ENCODE results near the gene CORO2A.

DNA sequence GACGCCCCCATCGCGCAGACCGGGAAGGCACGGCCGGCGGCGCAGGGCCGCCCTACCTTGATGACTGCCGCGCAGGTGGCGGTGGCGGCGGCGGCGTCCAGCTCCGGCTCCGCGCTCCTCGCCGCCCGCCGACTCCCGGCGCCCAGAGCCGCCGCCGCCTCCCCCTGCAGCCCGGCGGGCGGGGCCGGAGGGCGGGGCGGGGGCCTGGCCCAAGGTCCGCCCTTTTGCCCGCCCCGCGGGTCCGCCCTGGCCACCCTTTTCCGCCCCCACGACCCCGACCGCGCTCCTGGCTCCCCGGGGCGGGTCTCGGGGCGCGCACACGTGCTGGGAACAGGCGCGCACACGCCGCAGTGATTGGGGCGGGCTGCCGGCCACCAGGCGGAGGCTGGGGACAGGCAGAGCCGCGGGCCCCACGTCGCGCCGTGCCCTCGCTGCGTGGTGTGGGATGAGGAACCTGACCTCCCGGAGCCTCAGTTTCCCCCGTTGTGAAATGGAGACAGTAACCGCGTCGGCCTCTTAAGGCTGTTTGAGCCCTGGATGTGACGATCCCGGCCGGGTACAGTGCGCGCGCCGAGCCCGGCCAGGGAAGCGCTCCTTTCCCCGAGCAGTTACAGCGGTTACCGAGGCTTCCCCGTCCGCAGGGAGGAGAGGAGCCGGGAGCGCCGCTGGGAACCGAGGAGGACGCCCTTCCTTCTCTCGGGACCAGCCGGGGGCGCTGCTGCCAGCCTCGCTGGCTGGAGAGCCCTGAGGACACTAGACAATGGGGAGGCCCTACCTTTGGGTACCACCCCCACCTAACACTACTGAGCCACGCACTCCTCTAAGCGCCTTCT lies at the start of gene CORO2A:
- TF ChIP-seq, protein P1, sequence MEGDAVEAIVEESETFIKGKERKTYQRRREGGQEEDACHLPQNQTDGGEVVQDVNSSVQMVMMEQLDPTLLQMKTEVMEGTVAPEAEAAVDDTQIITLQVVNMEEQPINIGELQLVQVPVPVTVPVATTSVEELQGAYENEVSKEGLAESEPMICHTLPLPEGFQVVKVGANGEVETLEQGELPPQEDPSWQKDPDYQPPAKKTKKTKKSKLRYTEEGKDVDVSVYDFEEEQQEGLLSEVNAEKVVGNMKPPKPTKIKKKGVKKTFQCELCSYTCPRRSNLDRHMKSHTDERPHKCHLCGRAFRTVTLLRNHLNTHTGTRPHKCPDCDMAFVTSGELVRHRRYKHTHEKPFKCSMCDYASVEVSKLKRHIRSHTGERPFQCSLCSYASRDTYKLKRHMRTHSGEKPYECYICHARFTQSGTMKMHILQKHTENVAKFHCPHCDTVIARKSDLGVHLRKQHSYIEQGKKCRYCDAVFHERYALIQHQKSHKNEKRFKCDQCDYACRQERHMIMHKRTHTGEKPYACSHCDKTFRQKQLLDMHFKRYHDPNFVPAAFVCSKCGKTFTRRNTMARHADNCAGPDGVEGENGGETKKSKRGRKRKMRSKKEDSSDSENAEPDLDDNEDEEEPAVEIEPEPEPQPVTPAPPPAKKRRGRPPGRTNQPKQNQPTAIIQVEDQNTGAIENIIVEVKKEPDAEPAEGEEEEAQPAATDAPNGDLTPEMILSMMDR (IDR thresholded peaks at IDR 0.05), result peak in 9 of 12 donors; percentile 16 to 42 (median 28)
- TF ChIP-seq POLR2A (IDR thresholded peaks at IDR 0.05), result peak in 1 of 2 donors; percentile 22

Measured in heart left ventricle (tissue), 13 donors.